ENCODE data around the gene IPP.
"Not testable (repeated sequence)": the region's sequence is repeated elsewhere in the genome, so short reads cannot be mapped to it uniquely, and the experiment has no call there.

Gene IPP

GRCh38 chr1:45685308-45686014 lies 65.0 kb downstream of the IPP start:
- no peak for DNase-seq (ENCODE audit: low read depth, low spot score)

GRCh38 chr1:45684402-45684801 lies 66.1 kb downstream of the IPP start:
- no peak for DNase-seq (ENCODE audit: low read depth, low spot score)

- no peak for DNase-seq (ENCODE audit: low read depth, low spot score)
Measured at GRCh38 chr1:45682942-45683341, 67.5 kb downstream of the IPP start.

- DNase-seq (ENCODE audit: low read depth, low spot score): no peak
Measured at GRCh38 chr1:45679123-45679522, 71.3 kb downstream of the IPP start.

GRCh38 chr1:45678489-45678888 lies 72.0 kb downstream of the IPP start:
- no peak for DNase-seq (ENCODE audit: low read depth, low spot score)

- no peak for DNase-seq (ENCODE audit: low read depth, low spot score)
Measured at GRCh38 chr1:45677751-45678245, 72.7 kb downstream of the IPP start.

- not testable (repeated sequence) for DNase-seq (ENCODE audit: low read depth, low spot score)
Measured at GRCh38 chr1:45676553-45676952, 73.9 kb downstream of the IPP start.

GRCh38 chr1:45674478-45674877 lies 76.0 kb downstream of the IPP start:
- no peak for DNase-seq (ENCODE audit: low read depth, low spot score)

GRCh38 chr1:45673956-45674355 lies 76.5 kb downstream of the IPP start:
- DNase-seq (ENCODE audit: low read depth, low spot score): no peak

- DNase-seq (ENCODE audit: low read depth, low spot score): no peak
Measured at GRCh38 chr1:45669859-45670655, 80.4 kb downstream of the IPP start.

- no peak for DNase-seq (ENCODE audit: low read depth, low spot score)
Measured at GRCh38 chr1:45669379-45669778, 81.1 kb downstream of the IPP start.

GRCh38 chr1:45668526-45668925 lies 81.9 kb downstream of the IPP start:
- no peak for DNase-seq (ENCODE audit: low read depth, low spot score)

GRCh38 chr1:45667321-45668111 lies 82.9 kb downstream of the IPP start:
- no peak for DNase-seq (ENCODE audit: low read depth, low spot score)

- no peak for DNase-seq (ENCODE audit: low read depth, low spot score)
Measured at GRCh38 chr1:45666836-45667235, 83.6 kb downstream of the IPP start.

- no peak for DNase-seq (ENCODE audit: low read depth, low spot score)
Measured at GRCh38 chr1:45660336-45660735, 90.1 kb downstream of the IPP start.

GRCh38 chr1:45659222-45659621 lies 91.2 kb downstream of the IPP start:
- DNase-seq (ENCODE audit: low read depth, low spot score): no peak

- DNase-seq (ENCODE audit: low read depth, low spot score): no peak
Measured at GRCh38 chr1:45658171-45658570, 92.3 kb downstream of the IPP start.

GRCh38 chr1:45656573-45657226 lies 93.8 kb downstream of the IPP start:
- no peak for DNase-seq (ENCODE audit: low read depth, low spot score)

- DNase-seq (ENCODE audit: low read depth, low spot score): no peak
Measured at GRCh38 chr1:45654540-45655280, 95.7 kb downstream of the IPP start.
